KG1 (cell line): ENCODE results near the gene ATRNL1.
"Not testable (repeated sequence)": the region's sequence is repeated elsewhere in the genome, so short reads cannot be mapped to it uniquely, and the experiment has no call there.

Experiments used
- DNase-seq: peaks from one replicate; lab custom pipeline; 2025; lab: John Stamatoyannopoulos, UW

The ATRNL1 gene

GRCh38 chr10:115638246-115638645, 545.1 kb downstream of the ATRNL1 start:
- DNase-seq: no peak

- no peak for DNase-seq
Measured at GRCh38 chr10:115649217-115649616, 556.1 kb downstream of the ATRNL1 start.

- no peak for DNase-seq
Measured at GRCh38 chr10:115653473-115653872, 560.3 kb downstream of the ATRNL1 start.

- DNase-seq: no peak
Measured at GRCh38 chr10:115654961-115655360, 561.8 kb downstream of the ATRNL1 start.

DNA sequence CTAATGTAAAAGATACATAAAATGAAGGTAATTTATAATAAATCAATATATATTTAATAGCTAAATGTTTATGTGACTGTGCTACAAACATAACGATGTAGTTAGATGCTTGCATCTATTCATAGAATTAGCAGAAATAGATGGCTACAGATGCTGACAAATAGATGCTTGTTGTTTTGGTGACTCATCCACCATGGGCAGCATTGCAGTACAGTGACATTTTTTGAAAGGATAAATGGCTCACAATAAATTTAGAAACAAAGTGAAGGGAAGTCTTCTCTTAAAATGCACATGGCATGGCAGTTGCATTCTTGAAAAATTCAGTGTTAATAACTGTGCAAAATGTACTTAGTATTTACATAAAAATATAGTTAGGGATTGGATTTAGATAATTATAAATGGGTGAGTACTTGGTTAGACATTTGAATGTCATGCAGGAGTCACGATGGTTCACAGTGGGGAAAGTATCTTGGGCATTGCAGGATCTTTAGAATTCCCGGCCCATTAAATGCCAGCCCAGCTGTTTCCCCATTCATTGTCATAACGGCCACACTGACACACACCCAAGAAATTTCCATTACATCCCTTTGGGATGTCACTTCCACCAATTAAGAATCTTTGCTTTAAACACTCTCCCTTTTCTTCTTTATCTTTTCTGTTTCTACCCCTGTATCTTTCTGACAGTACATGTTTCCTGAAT, 564.1 kb downstream of the ATRNL1 start:
- DNase-seq: no peak

DNA sequence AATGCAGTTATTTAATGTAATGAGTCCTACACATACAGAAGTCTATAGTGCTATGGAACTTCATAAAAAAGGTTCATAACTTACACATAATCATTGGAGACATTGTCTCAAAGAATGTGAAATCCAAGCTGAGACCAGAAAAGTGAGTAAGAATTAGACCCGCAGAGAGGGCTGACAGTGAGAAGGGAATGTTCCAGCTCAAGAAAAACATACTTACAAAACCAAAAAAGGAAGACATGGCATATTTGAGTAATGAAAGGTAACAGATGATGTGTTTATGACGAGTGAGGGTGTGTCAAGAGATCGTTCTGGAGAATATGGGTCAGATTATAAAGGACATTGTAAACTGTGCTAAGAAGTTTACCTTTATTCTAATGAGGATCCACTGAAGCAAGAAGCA, 566.5 kb downstream of the ATRNL1 start:
- no peak for DNase-seq

DNA sequence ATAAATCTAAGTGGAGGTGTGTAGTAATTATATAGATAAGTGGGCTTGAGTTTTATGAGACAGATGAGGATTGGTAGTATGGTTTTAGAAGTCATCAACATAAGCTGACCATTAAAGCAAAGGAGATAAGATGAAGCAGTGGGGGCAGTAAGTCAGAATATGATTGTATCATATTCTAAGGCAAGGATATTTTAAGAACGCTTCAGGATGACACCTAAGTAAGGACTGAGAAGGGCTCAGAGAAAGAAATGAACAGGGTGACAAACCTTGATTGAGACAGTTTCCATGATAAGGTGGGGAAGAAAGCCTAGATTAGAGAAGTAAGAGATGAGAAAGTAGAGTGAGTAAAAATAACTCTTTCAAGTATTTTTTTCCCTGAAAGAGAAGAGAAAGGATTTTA, 567.2 kb downstream of the ATRNL1 start:
- DNase-seq: no peak

DNA sequence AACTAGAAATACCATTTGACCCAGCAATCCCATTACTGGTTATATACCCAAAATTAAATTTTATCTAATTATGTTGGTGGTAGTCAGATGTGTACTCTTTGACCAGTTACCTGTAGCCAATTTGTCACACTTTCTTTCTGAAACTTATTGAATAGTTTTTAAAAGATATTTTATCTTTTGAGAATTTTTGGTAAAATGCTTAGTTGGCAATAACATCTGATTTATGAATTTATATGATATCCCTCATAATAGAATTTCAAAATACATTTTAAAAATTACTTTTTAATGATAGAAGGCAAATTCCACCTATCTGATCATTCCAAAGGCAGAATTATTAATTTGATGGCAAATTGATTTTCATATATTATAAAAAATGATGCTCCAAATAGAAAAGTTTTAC, 569.3 kb downstream of the ATRNL1 start:
- DNase-seq: no peak

GRCh38 chr10:115665549-115665948, 572.4 kb downstream of the ATRNL1 start:
- no peak for DNase-seq

DNA sequence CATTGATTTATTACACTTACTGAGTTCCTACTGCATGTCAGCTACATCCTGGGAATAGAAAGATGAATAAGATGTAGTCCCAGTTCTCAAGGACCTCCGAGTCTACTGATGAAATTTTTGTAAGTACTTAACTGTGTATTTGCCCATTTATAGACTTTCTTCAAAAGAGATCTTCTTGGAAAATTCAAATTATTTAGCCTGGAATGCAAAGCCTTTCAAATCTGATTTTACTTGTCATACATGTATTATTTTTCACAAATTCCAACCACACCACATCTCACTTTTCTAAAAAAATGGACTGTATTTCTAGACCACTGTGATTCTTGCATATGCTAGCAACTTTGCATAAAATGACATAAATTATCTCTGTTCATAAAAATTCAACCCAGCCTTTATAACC, 581.3 kb downstream of the ATRNL1 start:
- DNase-seq: no peak

DNA sequence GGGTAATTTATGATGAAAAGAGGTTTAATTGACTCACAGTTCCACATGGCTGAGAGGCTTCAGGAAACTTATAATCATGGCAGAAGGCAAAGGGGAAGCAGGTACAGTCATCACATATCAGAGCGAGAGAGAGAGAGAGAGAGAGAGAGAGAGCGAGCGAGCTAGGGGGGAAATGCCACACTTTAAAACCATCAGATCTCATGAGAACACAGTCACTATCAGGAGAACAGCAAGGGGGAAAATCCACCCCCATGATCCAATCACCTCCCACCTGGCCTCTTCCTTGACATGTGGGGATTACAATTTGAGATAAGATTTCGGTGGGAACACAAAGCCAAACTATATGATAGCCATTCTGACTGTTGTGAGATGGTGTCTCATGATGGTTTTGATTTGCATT, 603.6 kb downstream of the ATRNL1 start:
- no peak for DNase-seq

DNA sequence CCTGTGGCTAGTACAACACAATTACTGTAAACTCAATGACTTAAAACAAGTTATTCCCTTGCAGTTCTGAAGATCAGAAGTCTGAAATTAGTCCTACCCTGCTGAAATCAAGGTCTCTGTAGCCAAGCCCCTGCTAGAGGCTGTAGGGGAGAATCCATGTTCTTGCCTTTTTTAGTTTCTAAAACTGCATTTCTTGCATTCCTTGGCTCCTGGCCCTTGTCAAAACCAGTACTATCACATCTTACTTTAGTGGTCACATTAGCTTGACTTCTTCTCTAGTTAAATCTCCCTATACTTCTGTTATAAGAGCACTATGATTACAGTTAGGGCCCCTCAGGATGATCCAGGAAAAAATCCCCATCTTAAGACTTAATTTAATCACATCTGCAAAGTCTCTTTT, 612.9 kb downstream of the ATRNL1 start:
- no peak for DNase-seq

DNA sequence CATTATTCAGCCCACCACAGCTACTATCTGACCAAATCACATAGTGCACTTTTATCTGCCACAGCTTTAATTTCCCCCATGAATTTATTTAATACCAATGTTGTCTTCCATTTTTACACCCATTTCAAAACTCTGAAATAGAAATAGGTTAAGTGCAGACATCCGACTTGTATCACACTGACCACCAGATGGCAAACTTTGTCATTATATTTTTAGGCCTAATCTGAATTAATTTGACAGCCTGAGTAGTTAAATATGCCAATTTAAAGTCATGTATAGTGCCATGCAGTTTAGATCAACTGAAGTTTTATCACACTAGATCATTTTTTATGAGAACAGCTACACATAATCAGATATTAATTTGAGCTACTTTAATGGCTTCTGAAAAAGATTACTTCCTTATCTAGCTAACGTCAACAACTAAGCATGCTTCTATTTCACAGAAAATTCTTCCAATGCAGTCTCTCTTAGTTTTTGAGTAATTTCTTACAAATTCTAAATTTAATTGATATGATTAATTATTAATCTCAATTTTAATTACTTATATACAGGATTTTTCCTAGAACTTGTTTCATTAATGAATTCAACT, 613.4 kb downstream of the ATRNL1 start:
- DNase-seq: no peak

GRCh38 chr10:115710136-115710535, 617.0 kb downstream of the ATRNL1 start:
- no peak for DNase-seq

GRCh38 chr10:115711306-115711705, 618.1 kb downstream of the ATRNL1 start:
- DNase-seq: no peak

GRCh38 chr10:115720121-115720520, 627.0 kb downstream of the ATRNL1 start:
- no peak for DNase-seq

DNA sequence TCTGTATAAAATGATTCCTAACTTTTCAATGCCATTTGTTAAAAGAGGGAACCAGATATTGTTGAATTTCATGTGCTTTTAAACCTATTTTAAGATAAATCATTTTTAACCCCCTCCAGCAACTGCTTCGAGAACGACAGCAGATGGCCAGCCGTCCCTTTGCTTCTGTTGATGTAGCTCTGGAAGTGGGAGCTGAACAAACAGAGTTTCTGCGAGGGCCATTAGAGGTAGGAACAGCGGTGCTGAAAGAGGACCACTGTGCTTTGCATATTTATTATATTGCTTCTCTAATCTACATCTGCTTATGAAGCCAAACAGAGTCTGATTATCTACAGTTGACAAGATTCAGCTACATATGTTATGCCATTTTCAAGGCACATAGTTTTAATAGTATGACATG, 634.0 kb downstream of the ATRNL1 start:
- no peak for DNase-seq

- DNase-seq: no peak
Measured at GRCh38 chr10:115744089-115744488, 650.9 kb downstream of the ATRNL1 start.

DNA sequence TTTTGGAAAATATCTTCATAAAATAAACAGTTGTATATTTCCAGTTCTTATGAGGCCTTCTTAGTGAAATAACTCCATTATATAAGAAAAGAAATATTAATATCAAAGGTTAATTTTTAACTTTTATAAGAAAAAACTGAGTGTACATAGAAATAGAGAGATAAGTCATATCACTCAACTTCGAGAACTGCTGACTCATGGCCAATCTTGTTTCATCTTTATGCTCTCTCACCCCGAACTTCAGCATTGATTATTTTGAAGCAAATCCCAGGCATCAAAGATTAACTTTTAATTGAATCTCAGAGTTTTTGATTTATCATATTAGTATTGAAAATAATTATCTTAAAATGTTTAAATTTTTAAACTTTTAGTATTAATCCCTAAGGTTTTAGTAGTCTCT, 652.8 kb downstream of the ATRNL1 start:
- no peak for DNase-seq

GRCh38 chr10:115747811-115748210, 654.6 kb downstream of the ATRNL1 start:
- no peak for DNase-seq

GRCh38 chr10:115758488-115758887, 665.3 kb downstream of the ATRNL1 start:
- not testable (repeated sequence) for DNase-seq

DNA sequence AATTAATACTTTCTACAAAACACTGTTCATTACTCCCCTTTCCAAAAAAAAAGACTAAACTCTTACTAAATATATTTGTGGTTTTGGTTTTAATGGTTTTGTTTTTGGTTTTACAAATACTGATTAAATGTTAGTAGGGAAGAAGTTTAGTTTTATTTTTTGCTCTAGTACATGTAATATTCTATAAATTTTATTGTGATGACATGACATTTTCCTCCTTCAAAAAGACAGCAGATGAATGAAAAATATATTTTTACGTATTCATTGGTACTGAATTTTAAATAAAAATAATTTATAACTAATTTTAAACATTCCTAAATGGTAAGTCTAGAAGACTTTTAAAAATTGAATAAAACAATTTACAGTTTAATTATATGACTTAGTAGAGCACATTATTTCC, 667.0 kb downstream of the ATRNL1 start:
- no peak for DNase-seq

DNA sequence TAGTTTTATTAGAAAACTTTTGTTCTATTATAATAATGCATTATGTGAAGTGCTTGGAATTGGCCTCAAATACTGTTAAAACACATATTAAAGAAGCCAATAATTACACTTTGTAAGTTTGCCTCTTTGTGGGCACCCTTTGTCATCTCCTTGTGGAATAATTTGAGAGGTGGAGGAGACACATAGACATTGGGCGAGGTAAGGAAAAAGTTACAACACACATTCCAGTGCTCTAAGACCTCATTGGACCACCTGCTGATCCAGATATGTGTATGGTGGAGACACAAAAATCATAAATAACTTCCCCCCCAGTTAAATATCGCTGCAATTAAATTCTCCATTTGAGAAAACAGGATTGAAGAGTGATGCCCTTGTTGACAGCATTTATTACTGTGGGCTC, 668.0 kb downstream of the ATRNL1 start:
- DNase-seq: no peak

GRCh38 chr10:115762029-115762428, 668.9 kb downstream of the ATRNL1 start:
- no peak for DNase-seq
